ENCODE results near the gene AZIN2.

GRCh38 chr1:33143698-33144097, 62.7 kb downstream of the AZIN2 start:
- no peak for TF ChIP-seq IKZF4 (CRISPR knock-in tag; IDR thresholded peaks at IDR 0.05; ENCODE audit: borderline replicate concordance, low read depth, not compliant biosample characterization)
- TF ChIP-seq THYN1 (CRISPR knock-in tag; IDR thresholded peaks at IDR 0.05; ENCODE audit: borderline replicate concordance, low read depth), result no peak
- no peak for TF ChIP-seq FOSL1 (CRISPR knock-in tag; IDR thresholded peaks at IDR 0.05; ENCODE audit: borderline replicate concordance)
- no peak for TF ChIP-seq RFX5 (IDR thresholded peaks at IDR 0.05; ENCODE audit: low read depth, low read length)
- TF ChIP-seq DPF2 (CRISPR knock-in tag; IDR thresholded peaks at IDR 0.05; ENCODE audit: borderline replicate concordance, low read depth), result no peak
- no peak for TF ChIP-seq SALL2 (CRISPR knock-in tag; IDR thresholded peaks at IDR 0.05)
- TF ChIP-seq HNF1B (CRISPR knock-in tag; IDR thresholded peaks at IDR 0.05), result no peak

Data from HepG2 (cell line).